Prostate gland (tissue), 2 donors: ENCODE results near the gene ITGB1.

Source experiments
- POLR2A ChIP-seq: fragments of 450-650 bp; IDR thresholded peaks from one replicate; pipeline ENCODE4 v1.6.1; 2016; ENCODE audit warnings: antibody characterized with exemption, mild to moderate bottlenecking
- POLR2AphosphoS5 ChIP-seq: sonication (generic); formaldehyde crosslinking; IDR thresholded peaks from one replicate; pipeline ENCODE4 v1.6.1; 2017; ENCODE audit warnings: antibody characterized with exemption
- TF ChIP-seq, protein P1 (sequence below), 4 experiments: fragments of 200-600 bp in 2 of 4; fragments of 450-650 bp in 2 of 4; sonication (generic) in 2 of 4; IDR thresholded peaks; 1 replicate in 3 of 4; 2 replicates in 1 of 4; pipeline ENCODE4 v1.5.1; 2016 to 2019; ENCODE audit warnings: antibody characterized with exemption in 4 of 4, mild to moderate bottlenecking in 2 of 4, moderate library complexity in 2 of 4

- TF ChIP-seq, protein P1, sequence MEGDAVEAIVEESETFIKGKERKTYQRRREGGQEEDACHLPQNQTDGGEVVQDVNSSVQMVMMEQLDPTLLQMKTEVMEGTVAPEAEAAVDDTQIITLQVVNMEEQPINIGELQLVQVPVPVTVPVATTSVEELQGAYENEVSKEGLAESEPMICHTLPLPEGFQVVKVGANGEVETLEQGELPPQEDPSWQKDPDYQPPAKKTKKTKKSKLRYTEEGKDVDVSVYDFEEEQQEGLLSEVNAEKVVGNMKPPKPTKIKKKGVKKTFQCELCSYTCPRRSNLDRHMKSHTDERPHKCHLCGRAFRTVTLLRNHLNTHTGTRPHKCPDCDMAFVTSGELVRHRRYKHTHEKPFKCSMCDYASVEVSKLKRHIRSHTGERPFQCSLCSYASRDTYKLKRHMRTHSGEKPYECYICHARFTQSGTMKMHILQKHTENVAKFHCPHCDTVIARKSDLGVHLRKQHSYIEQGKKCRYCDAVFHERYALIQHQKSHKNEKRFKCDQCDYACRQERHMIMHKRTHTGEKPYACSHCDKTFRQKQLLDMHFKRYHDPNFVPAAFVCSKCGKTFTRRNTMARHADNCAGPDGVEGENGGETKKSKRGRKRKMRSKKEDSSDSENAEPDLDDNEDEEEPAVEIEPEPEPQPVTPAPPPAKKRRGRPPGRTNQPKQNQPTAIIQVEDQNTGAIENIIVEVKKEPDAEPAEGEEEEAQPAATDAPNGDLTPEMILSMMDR (IDR thresholded peaks at IDR 0.05): no peak
- TF ChIP-seq POLR2AphosphoS5 (no peak), POLR2A (no peak)
Observed at GRCh38 chr10:32955790-32956189, 2.2 kb downstream of the ITGB1 start.
